ENCODE results near the gene CRYBG1. TPM values are rescaled to one million over a fixed set of nuclear protein-coding genes. Genes with fewer than 3 reads are reported as not detected.

Gene CRYBG1
- total RNA-seq, 5 donors from 2014 or later (not counting 1 experiment from before 2014, with no cell fraction given): 26.4 to 50.1 (median 38.0) TPM

DNA sequence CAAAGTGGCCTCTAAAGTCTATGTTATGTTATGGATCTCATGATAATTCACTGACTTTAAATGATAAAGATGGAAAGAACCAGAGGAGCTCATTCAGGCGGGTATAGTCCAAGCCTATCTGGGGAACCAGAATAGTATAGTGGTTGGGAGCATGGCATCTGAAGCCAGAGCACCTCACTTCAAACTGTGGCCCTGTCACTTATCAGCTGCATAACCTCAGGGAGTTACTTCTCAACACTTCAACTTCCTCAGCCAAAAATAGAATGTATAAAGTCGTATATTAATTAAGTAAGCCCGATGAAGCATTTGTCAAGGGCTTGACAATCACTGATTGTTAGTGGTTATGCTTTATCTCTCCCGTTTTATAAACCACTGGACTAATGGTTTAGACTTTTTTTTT, 156.1 kb downstream of the CRYBG1 start:
- Histone ChIP-seq H3K9me3 (no peaks in the 10 kb centered on the region), H3K27me3 (replicated peaks in 1 of 2; ENCODE audit: control insufficient read depth in 2 of 2, extremely low read depth in 1 of 2, insufficient read depth in 2 of 2, low read length in 1 of 2) (no peaks in the 10 kb centered on the region), H3K27ac (ENCODE audit: low read length) (peak overlapping the region; percentile 95), H3K36me3 (ENCODE audit: control insufficient read depth in 2 of 2, extremely low read depth in 1 of 2, insufficient read depth in 1 of 2, low read length in 1 of 2) (no peaks in the 10 kb centered on the region), H3K4me1 (ENCODE audit: control insufficient read depth in 1 of 2, extremely low read depth in 1 of 2, insufficient read depth in 2 of 2, low read length in 2 of 2) (peaks cover 54 to 58% of the 10 kb centered on the region in 2 experiments), H3K4me3 (ENCODE audit: control insufficient read depth in 1 of 2, extremely low read depth in 1 of 2, low read length in 1 of 2) (no peak overlapping the region)
- no peak for ATAC-seq (replicated peaks in 1 of 4)
- Mint-ChIP-seq H3K4me1 (peaks cover 73 to 76% (median 73%) of the 10 kb centered on the region in 3 donors), H3K27ac (peak overlapping the region; percentile 93 to 97), H3K36me3 (no peaks in the 10 kb centered on the region), H3K9me3 (no peaks in the 10 kb centered on the region), H3K4me3 (peak overlapping the region; percentile 39 to 47 (median 45)), H3K27me3 (no peaks in the 10 kb centered on the region)
- DNase-seq: peak in 1 of 35 experiments; percentile 37
- POLR2A ChIA-PET: interaction anchor here (0.6 to 1.0 kb wide), 6 partner anchors 18 to 513 kb away, joined by 3 to 7 read pairs (median 6); no protein-coding TSS in a partner anchor
- WGBS (ENCODE audit: insufficient coverage): no CpG with 5 or more reads among the region's 4 CpGs
- CTCF ChIA-PET: interaction anchor here in 1 of 2 donors (0.6 to 1.9 kb wide), 4 partner anchors 36 to 152 kb away, joined by 3 to 10 read pairs (median 4); no protein-coding TSS in a partner anchor

DNA sequence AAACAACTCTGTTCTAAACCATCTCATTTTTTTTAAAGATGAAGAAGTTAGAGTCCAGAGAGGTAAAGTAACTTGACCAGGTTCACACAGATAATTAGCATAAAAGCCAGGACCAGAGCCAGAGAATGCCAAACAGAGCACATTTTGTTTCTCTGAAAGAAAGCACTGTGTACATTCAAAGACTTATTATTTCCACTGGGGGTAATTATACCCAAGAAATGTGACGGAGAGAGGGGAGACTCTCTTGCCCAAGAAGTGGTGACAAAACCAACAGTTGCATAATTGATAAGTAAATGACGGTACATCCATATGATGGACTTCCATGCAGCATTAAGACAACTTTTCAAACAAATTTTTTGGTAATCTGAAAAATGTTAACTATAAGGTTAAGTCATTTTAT, 157.2 kb downstream of the CRYBG1 start:
- no peaks in the 10 kb centered on the region for H3K36me3 Mint-ChIP-seq
- peaks cover 79 to 87% (median 82%) of the 10 kb centered on the region in 3 donors for H3K4me1 Mint-ChIP-seq
- Histone ChIP-seq H3K4me1 (ENCODE audit: control insufficient read depth in 1 of 2, extremely low read depth in 1 of 2, insufficient read depth in 2 of 2, low read length in 2 of 2) (peaks cover 52 to 59% of the 10 kb centered on the region in 2 experiments), H3K27me3 (replicated peaks in 1 of 2; ENCODE audit: control insufficient read depth in 2 of 2, extremely low read depth in 1 of 2, insufficient read depth in 2 of 2, low read length in 1 of 2) (no peaks in the 10 kb centered on the region), H3K4me3 (ENCODE audit: control insufficient read depth in 1 of 2, extremely low read depth in 1 of 2, low read length in 1 of 2) (no peak overlapping the region), H3K36me3 (ENCODE audit: control insufficient read depth in 2 of 2, extremely low read depth in 1 of 2, insufficient read depth in 1 of 2, low read length in 1 of 2) (no peaks in the 10 kb centered on the region), H3K9me3 (no peaks in the 10 kb centered on the region), H3K27ac (ENCODE audit: low read length) (peak overlapping the region; percentile 93)
- ATAC-seq (replicated peaks in 1 of 4): no peak
- ChIA-PET CTCF (no interaction called here), POLR2A (no interaction called here)
- H3K27ac Mint-ChIP-seq: peak overlapping the region; percentile 90 to 91
- WGBS (ENCODE audit: insufficient coverage): no CpG with 5 or more reads among the region's 2 CpGs
- H3K9me3 Mint-ChIP-seq: no peaks in the 10 kb centered on the region
- peak overlapping the region in 2 of 3 donors; percentile 9 to 41 for H3K4me3 Mint-ChIP-seq
- no peaks in the 10 kb centered on the region for H3K27me3 Mint-ChIP-seq
- DNase-seq: no peak

DNA sequence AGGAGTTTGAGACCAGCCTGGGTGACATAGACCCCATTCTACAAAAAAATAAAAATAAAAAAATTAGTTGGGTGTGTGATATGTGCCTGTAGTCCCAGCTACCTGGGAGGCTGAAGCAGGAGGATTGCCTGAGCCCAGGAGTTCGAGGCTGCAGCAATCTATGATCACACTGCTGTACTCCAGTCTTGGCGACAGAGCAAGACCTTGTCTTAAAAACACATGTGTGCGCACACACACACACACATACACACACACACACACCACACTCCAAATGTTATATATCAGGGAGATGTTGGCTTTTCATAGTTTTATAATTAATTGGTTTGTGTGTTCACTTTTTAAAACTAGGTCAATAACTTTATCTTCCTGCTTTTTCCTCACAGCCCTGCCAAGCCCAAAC, 158.2 kb downstream of the CRYBG1 start:
- H3K36me3 Mint-ChIP-seq: no peaks in the 10 kb centered on the region
- H3K4me3 ChIP-seq (ENCODE audit: control insufficient read depth in 1 of 2, extremely low read depth in 1 of 2, low read length in 1 of 2): peak overlapping the region in 1 of 2 donors; percentile 74
- no peaks in the 10 kb centered on the region for H3K36me3 ChIP-seq (ENCODE audit: control insufficient read depth in 2 of 2, extremely low read depth in 1 of 2, insufficient read depth in 1 of 2, low read length in 1 of 2)
- no peak for ATAC-seq (replicated peaks in 1 of 4)
- peaks cover 80 to 86% (median 81%) of the 10 kb centered on the region in 3 donors for H3K4me1 Mint-ChIP-seq
- POLR2A ChIA-PET: interaction anchor here (0.5 to 0.6 kb wide), 2 partner anchors 16 to 20 kb away, joined by 3 to 6 read pairs; no protein-coding TSS in a partner anchor
- peak overlapping the region; percentile 93 for H3K27ac ChIP-seq (ENCODE audit: low read length)
- DNase-seq: no peak
- H3K4me1 ChIP-seq (ENCODE audit: control insufficient read depth in 1 of 2, extremely low read depth in 1 of 2, insufficient read depth in 2 of 2, low read length in 2 of 2): peaks cover 51 to 56% of the 10 kb centered on the region in 2 experiments
- H3K9me3 Mint-ChIP-seq: no peaks in the 10 kb centered on the region
- no peaks in the 10 kb centered on the region for H3K27me3 ChIP-seq (replicated peaks in 1 of 2; ENCODE audit: control insufficient read depth in 2 of 2, extremely low read depth in 1 of 2, insufficient read depth in 2 of 2, low read length in 1 of 2)
- peak overlapping the region; percentile 88 to 94 (median 90) for H3K4me3 Mint-ChIP-seq
- WGBS (ENCODE audit: insufficient coverage): no CpG with 5 or more reads among the region's 3 CpGs
- H3K27ac Mint-ChIP-seq: peak overlapping the region; percentile 96 to 97
- H3K9me3 ChIP-seq: no peaks in the 10 kb centered on the region
- CTCF ChIA-PET: interaction anchor here in 1 of 2 donors (1.9 kb wide), 1 partner anchor 47 kb away, joined by 6 read pairs; no protein-coding TSS in a partner anchor
- no peaks in the 10 kb centered on the region for H3K27me3 Mint-ChIP-seq

DNA sequence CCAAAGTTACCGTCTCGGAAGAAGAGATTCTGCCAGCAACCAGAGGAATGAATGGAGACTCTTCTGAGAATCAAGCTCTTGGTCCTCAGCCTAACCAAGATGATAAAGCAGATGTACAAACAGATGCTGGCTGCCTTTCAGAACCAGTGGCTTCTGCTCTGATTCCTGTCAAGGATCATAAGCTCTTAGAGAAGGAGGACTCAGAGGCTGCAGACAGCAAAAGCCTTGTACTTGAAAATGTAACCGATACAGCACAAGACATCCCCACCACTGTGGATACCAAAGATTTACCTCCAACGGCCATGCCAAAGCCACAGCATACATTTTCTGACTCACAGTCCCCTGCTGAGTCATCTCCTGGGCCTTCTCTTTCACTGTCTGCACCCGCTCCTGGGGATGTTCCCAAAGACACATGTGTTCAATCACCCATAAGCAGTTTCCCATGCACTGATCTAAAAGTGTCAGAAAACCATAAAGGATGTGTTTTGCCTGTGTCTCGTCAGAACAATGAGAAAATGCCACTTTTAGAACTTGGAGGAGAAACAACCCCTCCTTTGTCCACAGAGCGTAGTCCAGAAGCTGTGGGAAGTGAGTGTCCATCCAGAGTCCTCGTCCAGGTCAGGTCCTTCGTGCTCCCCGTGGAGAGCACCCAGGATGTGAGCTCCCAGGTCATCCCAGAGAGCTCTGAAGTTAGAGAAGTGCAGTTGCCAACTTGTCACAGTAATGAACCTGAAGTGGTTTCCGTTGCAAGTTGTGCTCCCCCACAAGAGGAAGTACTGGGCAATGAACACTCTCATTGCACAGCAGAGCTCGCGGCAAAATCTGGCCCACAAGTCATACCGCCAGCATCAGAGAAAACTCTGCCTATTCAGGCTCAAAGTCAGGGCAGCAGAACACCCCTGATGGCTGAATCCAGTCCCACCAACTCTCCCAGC, 159.2 kb downstream of the CRYBG1 start:
- peak overlapping the region; percentile 93 for H3K27ac ChIP-seq (ENCODE audit: low read length)
- H3K36me3 ChIP-seq (ENCODE audit: control insufficient read depth in 2 of 2, extremely low read depth in 1 of 2, insufficient read depth in 1 of 2, low read length in 1 of 2): no peaks in the 10 kb centered on the region
- DNase-seq: peak; percentile 42 to 87 (median 74)
- Mint-ChIP-seq H3K4me3 (peak overlapping the region; percentile 88 to 94 (median 90)), H3K27me3 (no peaks in the 10 kb centered on the region), H3K27ac (peak overlapping the region; percentile 96 to 97), H3K9me3 (no peaks in the 10 kb centered on the region), H3K36me3 (no peaks in the 10 kb centered on the region), H3K4me1 (peaks cover 78 to 86% (median 78%) of the 10 kb centered on the region in 3 donors)
- H3K27me3 ChIP-seq (replicated peaks in 1 of 2; ENCODE audit: control insufficient read depth in 2 of 2, extremely low read depth in 1 of 2, insufficient read depth in 2 of 2, low read length in 1 of 2): no peaks in the 10 kb centered on the region
- H3K4me3 ChIP-seq (ENCODE audit: control insufficient read depth in 1 of 2, extremely low read depth in 1 of 2, low read length in 1 of 2): peak overlapping the region; percentile 74 to 84
- no peaks in the 10 kb centered on the region for H3K9me3 ChIP-seq
- WGBS (ENCODE audit: insufficient coverage): 0% methylated on average over 12 of the region's 14 CpGs
- peak; percentile 54 to 73 (median 70) for ATAC-seq (replicated peaks in 1 of 4)
- H3K4me1 ChIP-seq (ENCODE audit: control insufficient read depth in 1 of 2, extremely low read depth in 1 of 2, insufficient read depth in 2 of 2, low read length in 2 of 2): peaks cover 49 to 55% of the 10 kb centered on the region in 2 experiments
- ChIA-PET CTCF (interaction anchor here in 1 of 2 donors (1.9 to 4.5 kb wide), 2 partner anchors 8 to 46 kb away, joined by 6 to 75 read pairs; no protein-coding TSS in a partner anchor), POLR2A (interaction anchor here (0.5 to 1.3 kb wide), 5 partner anchors 9 to 1037 kb away, joined by 3 to 6 read pairs (median 5); no protein-coding TSS in a partner anchor)

DNA sequence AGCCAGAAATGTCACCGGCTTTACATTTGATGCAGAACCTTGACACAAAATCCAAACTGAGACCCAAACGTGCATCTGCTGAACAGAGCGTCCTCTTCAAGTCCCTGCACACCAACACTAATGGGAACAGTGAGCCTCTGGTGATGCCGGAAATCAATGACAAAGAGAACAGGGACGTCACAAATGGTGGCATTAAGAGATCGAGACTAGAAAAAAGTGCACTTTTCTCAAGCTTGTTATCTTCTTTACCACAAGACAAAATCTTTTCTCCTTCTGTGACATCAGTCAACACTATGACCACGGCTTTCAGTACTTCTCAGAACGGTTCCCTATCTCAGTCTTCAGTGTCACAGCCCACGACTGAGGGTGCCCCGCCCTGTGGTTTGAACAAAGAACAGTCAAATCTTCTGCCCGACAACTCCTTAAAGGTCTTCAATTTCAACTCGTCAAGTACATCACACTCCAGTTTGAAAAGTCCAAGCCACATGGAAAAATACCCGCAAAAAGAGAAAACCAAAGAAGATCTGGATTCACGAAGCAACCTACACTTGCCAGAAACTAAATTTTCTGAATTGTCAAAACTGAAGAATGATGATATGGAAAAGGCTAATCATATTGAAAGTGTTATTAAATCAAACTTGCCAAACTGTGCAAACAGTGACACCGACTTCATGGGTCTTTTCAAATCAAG, 160.3 kb downstream of the CRYBG1 start:
- peaks cover 79 to 89% (median 80%) of the 10 kb centered on the region in 3 donors for H3K4me1 Mint-ChIP-seq
- CTCF ChIA-PET: interaction anchor here (0.6 to 4.5 kb wide), 7 partner anchors 9 to 36 kb away, joined by 3 to 75 read pairs (median 4); no protein-coding TSS in a partner anchor
- H3K9me3 Mint-ChIP-seq: no peaks in the 10 kb centered on the region
- no peaks in the 10 kb centered on the region for H3K36me3 ChIP-seq (ENCODE audit: control insufficient read depth in 2 of 2, extremely low read depth in 1 of 2, insufficient read depth in 1 of 2, low read length in 1 of 2)
- peak overlapping the region; percentile 74 to 84 for H3K4me3 ChIP-seq (ENCODE audit: control insufficient read depth in 1 of 2, extremely low read depth in 1 of 2, low read length in 1 of 2)
- no peaks in the 10 kb centered on the region for H3K9me3 ChIP-seq
- peaks cover 51 to 52% of the 10 kb centered on the region in 2 experiments for H3K4me1 ChIP-seq (ENCODE audit: control insufficient read depth in 1 of 2, extremely low read depth in 1 of 2, insufficient read depth in 2 of 2, low read length in 2 of 2)
- peak overlapping the region; percentile 88 to 94 (median 90) for H3K4me3 Mint-ChIP-seq
- peak overlapping the region; percentile 93 for H3K27ac ChIP-seq (ENCODE audit: low read length)
- H3K27me3 ChIP-seq (replicated peaks in 1 of 2; ENCODE audit: control insufficient read depth in 2 of 2, extremely low read depth in 1 of 2, insufficient read depth in 2 of 2, low read length in 1 of 2): no peaks in the 10 kb centered on the region
- peak; percentile 47 to 93 (median 82) for DNase-seq
- H3K36me3 Mint-ChIP-seq: peaks cover 4% of the 10 kb centered on the region
- 2% methylated on average over 11 of the region's 15 CpGs for WGBS (ENCODE audit: insufficient coverage)
- H3K27ac Mint-ChIP-seq: peak overlapping the region; percentile 96 to 97
- ATAC-seq (replicated peaks in 1 of 4): peak; percentile 65 to 83 (median 67)
- H3K27me3 Mint-ChIP-seq: no peaks in the 10 kb centered on the region
- POLR2A ChIA-PET: interaction anchor here (0.6 to 3.4 kb wide), 13 partner anchors 8 to 1185 kb away, joined by 3 to 20 read pairs (median 4); no protein-coding TSS in a partner anchor
